Anterior cingulate cortex (tissue), 58 donors: Measurements from ENCODE around the gene FSIP2.
A peak's percentile ranks its signal among the peaks of the same experiment; 100 is the strongest.

Source experiments
- DNase-seq, 58 donors: peaks; one replicate each; lab custom pipeline; 2025; lab: John Stamatoyannopoulos, UW

Gene FSIP2, protein sequence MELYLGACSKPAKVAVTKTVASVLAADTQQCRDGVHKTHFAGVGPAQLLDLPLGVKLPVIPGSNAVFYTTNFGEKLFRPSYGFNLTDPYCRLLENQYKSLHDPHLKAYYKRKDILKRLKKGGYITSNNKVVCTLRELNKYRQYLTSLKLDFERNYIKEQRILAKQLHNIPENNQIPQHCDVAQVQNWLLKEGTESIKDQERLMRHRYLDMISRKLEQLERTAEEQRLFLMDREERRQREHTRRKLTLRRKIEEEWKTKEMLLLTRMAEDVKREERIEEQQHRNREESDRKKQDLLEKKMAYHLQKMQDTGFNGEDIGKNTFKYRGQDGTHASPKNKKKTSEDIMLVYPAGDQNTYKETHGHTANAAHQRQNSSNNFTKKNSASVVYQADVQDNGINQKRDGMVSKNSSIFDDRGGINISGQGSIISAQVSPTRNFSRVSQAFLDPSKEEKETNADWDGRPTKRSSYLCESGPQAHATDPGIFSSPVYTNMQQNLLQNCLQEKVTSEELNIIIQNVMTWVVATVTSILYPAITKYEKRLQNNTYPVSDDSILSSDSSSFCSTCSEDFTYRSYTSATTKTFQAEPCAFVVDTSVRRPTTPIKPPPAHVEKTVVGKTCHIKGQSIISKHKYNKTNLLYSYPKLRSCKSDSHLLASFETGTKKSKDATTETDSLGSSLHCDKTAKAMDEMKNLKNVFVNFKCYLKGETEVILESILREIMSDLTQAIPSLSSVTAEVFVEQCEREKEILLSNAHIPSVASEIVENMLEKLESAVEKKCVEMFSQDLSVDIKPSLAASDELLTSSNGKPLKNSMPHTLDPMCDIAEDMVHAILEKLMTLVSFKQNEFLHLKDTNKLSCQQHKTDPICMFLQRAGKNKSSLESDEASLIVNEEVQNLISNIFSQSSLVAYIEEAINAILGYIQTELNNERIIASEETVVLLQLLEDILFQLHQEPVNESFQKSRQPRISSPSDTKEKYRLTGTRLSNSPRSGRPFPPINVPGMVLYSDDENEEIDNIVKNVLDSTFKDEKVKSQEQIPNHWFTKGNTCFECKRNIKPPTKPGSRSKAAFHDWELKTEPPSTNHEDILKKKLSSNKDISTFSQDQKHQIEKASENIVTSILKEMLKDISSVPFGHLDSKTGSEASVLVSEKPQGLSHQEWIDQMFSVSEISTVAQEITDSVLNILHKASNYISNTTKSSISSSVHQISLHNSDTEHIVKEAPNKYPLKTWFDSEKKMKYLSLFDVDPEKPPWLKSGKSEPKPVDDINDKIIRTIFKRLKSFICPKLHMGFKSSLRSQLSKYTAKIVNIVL (N-terminal part only)

DNA sequence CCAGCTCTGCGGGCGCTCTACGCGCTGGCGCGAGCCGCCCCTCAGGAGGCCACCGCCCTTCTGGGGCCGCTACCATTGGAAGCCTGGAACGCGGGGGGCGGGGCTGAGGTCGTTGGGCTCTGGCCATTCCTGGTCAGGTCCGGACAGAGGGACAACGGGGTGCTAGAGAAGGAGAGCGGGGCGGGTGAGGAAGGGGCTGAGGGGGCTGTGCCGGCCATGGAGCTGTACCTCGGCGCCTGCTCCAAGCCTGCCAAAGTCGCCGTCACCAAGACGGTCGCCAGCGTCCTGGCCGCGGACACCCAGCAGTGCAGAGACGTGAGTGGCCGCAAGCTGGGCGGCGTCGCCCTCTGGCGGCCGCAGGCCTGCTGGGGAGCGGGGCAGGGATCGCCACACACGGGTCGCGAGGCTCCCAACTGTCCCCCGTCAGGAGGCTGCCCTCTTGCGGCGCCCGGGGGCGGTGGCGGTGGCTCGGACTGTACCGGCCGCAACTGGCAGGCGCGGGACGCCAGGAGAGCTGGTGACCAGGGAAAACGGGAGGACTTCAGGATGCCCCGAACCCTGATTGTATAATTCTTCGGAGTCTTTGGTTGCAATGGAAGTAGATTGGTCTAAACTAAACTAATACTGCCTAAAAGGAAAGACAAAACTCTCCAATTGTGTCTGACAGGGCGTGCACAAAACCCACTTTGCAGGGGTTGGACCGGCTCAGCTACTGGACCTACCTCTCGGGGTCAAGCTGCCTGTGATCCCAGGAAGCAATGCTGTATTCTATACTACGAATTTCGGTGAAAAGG is at the start of gene FSIP2:
TSS of gene FSIP2 (plus strand) at position 126 of the 794 bp plus-strand sequence. CDS start at position 217, 91 bp downstream.
- DNase-seq: peak in 4 of 58 donors; percentile 1 to 9 (median 5)

DNA sequence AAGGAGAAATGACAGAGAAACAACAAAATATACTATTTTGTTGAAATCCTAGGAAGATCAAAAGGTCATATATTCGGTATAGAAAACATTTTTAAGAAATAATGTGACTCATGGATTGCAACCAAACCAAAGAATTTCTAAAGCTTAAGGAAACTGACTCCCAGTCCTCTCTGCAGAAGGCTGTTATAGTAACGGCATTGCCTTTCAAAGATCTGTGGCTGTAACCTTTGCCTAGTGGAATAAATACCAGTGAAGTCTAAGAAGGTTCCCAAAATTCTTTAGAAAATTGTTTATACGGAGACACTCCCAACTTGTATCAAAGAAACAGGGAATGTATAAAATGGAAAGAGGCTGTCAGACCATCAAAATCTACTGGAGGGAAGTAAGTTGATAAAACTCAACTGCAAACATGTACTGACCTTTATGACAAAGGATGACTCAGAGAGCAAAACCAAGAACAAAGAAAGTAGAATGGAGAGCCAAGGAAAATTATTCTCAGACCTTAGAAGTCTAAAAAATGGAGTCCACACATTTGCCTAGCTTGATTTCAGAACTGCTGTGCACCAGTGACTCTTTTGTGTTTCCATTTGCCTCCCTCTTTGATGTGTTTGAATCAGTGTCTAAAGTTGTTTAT is 48.6 kb upstream of the FSIP2 start:
- DNase-seq: no peak

DNA sequence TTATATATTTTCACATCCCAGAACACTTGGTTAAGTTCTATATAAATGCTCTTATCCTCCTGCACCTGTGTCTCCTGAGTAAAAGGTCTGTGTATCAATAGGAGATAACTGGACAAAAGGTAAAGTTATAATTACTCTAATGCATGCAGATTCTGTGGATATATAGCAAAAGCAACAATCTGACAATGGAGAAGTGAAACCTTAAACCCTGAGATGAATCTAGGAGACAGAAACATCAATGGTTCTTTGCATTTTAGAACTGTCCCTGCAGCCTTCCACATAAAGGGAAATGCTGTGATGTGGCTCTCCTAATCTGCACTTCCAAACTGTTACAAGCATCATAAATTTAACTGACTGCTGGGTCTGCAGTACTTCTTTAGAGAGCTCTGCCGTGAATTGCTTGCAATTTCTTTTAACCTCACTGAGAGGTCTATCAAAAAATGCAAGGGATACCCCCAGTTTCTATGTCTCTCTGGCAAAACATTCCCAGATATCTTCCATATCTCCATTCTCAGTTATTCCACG is 42.8 kb upstream of the FSIP2 start:
- DNase-seq: no peak

DNA sequence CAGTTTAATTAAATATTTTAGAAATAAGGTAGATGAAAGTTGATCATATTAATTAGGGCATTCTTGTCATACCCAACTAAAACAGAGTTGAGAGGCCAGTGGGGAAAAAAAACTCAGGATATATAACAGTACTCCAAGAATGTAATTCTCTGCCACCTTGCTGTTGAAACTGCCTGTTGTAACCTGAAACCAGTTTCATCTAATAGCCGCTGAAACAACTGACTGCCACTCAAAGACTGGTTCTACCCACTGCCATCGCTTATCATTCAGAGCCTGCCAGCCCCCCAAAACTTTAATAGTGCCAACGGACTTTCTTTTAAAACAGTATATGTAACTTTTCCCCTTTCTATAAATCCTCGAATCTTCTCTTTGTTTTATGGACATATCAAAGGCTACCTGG is 37.7 kb upstream of the FSIP2 start:
- DNase-seq: no peak

DNA sequence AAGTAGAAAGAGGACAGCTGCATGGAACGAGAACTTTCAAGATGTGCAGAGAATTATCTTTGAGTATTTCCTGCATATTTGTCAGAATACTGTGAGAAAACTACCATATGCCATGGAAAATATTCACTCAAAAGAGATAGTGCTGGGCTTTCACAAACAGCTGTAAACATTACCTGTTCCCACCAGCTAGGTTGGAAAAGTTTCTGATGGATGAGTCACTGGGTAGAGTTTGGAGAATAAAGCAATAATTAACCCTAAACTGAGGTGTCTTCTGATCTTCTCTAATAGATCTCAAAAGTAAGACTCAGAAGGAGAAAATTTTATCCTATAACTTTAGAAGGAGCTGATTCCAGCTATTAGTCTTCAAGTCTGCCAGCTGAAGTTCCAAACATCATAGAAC is 3.9 kb upstream of the FSIP2 start:
- no peak for DNase-seq

DNA sequence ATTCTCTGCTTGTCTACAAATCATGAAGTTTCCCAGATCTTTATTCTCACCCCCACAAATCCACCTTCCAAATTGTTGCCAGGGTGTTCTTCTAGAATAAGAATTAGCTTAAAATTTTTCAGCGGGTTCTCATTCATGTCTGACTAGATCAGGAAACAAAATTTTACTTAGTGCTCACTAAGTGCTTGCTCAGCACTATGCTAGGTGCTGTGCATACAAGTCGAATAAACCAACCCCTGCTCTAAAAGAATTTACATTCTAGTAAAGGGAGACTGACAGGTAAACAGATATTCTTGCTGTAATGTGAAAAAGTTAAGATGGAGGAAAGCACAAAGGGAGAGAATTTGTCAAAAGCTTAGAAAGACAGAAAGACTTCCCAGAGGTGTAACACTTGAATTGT is 2.4 kb upstream of the FSIP2 start:
- no peak for DNase-seq

DNA sequence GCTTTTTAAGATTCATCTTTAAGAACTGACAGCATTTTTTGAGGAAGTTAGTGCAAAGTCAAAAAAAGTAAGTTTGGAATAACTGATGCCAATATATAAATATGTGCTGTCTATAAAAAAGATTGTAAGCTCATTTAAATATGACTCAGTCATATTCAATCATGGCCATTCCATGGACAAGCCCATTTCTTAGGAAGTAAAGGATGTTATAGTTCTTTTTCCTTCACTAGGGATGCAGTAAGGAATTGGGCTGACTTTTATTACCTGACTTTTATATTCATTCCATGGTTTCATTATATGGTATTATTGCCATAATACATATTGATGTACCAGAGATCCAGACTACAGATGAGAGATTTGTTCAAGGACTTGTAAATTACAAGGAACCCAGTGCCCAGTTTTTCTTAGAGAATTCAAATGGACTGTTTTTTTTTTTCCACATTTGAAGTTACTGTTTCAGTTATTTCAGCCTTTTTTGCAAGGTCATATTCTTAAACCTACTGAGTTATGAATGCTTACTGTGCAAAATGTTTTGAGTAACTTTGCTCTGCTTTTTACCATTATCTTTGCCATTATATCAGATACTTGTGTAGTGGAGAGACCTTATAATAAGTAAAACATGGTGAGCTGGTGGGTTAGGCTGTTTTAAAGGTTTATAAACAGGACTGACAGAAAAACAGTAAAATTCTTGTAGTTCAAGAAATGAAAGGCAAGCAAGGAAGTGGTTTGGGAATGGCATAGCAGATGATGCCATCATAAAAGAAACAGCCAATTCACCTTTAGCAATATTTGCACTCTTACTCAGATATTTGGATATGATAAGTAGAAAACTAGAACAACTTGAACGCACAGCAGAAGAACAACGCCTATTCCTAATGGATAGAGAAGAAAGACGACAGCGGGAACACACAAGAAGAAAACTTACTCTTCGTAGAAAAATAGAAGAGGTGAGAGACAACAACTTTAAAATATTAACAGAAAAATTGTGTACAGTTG is 7.6 kb downstream of the FSIP2 start:
- no peak for DNase-seq

DNA sequence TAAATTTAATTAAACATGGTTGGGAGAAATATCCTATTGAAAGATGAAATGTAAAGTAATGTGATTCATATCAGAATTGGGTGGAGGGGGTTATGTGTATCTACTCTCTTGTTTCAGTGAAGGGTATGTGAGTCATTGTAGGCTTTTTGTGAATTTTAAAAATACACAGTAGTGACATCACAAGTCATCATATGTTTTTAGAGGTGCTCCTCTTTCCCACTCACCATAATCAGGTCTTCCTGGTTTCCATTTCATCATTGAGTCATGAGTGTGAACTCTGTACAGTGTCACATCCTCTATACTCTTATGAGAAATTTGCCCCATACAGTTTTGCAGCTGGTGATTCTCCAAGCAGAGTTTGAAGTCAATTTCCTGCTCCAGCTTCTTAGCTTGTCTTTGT is 18.8 kb downstream of the FSIP2 start:
- no peak for DNase-seq

DNA sequence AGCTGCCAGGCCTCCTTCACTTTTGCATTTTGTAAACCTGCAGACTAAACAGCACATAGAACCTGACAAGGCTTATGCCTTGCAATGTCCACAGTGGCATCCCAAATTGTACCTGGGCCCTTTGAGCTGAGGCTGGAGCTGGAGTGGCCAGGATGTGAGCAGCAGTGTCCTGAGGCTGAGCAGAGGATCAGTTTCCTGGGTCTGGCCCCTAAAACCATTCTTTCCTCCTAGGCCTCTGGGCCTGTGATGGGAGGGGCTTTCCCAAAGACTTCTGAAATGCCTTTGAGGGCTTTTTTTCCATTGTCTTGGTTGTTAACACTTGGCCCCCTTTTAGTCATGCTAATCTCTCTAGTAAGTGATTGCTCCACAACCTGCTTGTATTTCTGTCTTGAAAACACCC is 32.8 kb downstream of the FSIP2 start:
- DNase-seq: no peak

DNA sequence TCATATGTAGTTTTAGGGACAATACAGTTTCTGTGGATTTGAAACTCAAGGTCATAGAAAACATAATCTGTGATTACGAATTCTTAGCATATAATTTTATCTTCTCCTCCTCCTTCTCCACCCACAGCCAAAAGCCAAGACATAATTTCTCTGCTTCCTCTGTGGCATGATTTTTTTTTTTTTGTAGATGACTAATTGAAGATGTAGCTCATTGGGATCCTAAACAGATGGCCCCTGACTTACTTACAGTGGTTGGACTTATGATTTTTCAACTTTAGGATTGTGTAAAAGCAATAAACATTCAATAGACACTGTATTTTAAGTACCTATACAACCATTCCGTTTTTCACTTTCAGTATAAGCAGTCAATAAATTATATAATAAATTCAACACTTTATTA is 42.3 kb downstream of the FSIP2 start:
- no peak for DNase-seq

DNA sequence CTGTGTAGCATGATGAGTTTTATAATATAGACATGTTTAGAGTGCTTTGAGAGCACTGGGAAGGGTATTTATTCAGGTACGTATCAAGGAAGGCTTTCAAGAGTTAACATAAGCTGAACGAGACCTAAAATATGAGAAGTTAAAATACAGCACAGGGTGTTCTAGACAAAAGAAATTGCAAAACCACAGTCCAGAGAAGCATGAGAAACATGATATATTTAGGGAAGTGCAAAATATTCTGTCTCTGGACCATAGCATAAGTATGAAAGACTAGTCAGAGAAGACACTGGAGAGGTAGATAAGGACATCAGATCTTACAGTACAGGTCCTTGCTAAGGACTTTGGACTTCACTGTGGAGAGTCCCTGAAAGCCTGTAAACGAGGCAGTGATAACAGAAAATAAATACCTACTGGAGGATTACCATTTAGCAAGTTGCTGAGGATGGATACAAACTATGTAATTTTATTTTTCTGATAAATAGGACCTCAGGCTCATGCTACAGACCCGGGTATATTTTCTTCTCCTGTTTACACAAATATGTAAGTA is 43.7 kb downstream of the FSIP2 start:
- no peak for DNase-seq

DNA sequence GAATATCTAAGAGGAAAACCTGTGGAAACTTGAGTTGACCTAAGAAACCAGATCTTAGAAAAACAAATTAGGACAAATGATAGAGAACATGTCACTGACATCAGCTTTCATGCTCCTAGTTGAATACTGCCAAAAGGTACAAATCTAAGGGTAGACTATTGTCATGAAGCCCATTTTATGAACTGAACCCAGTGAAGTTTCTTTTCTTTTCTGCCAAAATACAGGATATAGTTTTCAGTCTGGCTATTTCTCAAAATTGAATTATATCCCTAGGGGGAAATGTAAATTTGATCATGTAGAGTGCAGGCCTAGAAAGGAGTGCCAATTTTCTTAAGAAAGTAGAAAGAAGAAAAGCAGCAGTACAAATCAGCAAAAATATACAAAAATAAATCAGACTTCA is 46.6 kb downstream of the FSIP2 start:
- no peak for DNase-seq

DNA sequence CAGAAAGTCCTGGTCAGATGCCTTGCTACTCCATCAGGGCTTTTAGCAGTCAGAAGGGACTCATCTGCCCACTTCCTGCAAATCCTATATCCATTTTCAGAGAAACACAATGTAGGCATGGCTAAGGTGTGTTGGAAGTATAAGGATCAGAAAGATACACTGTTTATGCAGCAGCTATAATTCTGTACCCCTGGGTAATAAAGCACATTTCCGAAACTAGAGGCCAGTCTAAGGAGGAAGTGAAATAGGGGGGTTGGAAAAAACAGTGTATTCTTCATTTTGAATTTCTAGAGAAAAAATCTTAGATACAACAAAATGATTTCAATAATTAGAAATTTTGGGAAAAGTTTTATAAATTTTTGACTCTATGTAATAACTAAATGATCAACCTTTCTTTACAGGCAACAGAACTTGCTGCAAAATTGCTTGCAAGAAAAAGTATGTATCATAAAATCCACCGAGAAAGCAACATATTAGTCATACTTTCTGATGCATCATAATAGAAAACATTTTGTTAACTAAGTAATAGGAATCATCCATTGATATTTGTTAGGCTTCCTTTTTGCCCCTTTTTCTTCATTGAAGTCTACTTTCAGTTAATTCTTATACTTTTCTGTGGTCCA is 47.4 kb downstream of the FSIP2 start:
- DNase-seq: no peak

DNA sequence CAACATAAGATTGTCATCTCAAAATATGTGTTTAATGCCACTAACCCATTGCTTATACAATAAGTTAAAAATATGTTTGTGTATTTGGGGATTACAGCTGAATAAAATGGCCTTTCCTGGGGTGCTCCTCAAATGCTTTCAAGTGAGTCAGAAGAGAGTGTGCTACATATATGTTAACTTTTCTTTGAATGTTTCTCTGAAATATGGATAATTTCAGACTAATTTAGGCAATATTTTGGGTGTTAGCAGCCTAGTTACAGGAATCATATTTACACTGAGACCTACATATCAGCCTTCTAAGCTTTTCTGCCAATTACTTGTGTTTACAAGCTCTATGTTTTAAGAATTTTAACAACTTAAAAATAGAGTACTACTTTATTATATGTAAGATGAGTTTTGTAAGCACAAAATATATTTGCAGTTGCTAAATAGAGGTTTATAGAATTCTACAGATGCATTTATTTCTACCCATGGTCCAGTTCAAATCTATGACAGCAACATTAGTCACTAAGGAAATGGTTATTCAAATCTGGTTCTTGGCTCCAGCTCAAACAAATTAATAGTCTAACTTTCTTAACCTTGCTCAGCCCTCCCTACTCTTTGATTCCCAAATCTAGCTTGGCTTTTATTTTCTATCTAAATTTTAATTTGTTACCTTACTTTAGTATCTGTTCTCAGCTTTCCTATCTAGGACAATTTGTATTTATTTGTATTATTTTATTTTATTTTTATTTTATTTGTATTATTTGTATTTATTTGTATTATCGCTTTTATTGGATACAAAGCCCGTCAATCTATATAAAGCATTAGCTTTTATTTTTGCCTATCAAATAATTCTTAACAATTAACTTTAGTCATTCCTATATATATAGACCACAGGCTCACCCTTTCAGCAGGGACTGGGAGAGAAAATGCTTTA is 48.9 kb downstream of the FSIP2 start:
- no peak for DNase-seq

DNA sequence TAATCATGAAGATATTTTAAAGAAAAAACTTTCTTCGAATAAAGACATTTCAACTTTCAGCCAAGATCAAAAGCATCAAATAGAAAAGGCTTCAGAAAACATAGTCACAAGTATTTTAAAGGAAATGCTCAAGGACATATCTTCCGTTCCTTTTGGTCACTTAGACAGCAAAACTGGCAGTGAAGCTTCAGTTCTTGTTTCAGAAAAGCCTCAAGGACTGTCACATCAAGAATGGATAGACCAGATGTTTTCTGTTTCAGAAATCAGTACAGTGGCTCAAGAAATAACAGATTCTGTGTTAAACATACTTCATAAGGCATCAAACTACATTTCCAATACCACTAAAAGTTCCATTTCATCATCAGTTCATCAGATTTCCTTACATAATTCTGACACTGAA is 51.8 kb downstream of the FSIP2 start:
- DNase-seq: no peak
